IPS-NIHi11 (cell line): ENCODE measurements around the gene ACTL9.

Experiments used
- DNase-seq: peaks from one replicate; pipeline ENCODE4 v3.0.0; 2012; ENCODE audit warnings: mixed read lengths, low spot score

Gene ACTL9

DNA sequence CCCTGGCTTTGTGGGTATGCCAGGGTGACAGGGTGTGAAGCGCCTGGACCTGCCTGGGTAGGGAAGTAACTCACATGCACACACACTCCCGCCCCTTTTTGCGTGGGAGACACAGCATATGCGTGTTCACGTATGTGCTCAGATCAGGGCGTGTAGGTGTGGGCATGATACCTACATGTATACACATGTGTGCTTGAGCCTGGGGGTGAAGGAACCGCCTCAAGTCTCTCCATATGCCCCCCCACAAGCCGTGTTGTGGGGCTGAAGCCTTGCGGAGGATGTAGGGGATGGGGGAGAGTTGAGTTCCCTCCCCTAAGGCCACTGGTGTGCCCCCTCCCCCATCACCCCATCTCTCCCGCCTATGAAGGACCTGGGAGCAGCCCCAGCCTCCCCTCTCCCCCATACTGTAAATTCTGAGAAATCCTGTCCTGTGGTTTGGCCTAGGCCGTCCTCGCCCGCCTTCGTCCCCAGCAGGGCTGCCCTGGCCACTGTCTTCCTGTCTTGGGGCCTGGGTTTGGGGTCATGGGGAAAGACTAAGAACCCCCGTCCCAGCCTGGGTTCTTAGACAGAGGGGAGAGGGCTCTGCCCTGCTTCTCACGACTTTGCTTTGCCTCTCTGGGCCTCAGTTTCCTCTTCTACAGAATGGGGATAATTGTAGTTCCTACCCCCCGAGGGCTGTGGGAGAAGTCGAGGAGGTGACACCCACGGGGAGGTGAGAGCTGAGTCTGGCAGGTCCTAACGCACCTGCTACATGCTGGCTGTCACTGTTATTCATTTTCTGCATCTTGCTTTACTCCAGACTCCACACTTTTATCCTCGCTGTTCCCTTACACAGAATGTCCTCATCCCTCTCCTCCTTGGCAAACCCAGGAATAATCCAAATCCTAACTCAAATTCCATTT lies 14.3 kb downstream of the ACTL9 start:
- DNase-seq: no peak

- no peak for DNase-seq
Measured at GRCh38 chr19:8682931-8683330, 15.7 kb downstream of the ACTL9 start.

DNA sequence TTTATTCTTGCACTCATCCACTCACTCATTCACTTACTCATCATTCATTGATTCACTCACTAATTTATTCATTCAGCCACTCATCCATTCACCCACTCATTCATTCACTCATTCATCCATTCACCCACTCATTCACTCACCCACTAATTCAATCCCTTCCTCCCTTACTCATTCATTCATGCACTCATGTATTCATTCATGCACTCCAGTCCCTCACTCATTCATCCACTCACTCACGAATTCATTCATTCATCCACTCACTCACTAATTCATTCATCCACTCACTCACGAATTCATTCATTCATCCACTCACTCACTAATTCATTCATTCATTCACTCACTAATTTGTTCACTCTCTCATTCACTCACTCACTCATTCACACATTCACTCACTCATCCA lies 16.1 kb downstream of the ACTL9 start:
- no peak for DNase-seq

- no peak for DNase-seq
Measured at GRCh38 chr19:8681345-8682029, 17.1 kb downstream of the ACTL9 start.

- DNase-seq: no peak
Measured at GRCh38 chr19:8680676-8681344, 17.8 kb downstream of the ACTL9 start.

DNA sequence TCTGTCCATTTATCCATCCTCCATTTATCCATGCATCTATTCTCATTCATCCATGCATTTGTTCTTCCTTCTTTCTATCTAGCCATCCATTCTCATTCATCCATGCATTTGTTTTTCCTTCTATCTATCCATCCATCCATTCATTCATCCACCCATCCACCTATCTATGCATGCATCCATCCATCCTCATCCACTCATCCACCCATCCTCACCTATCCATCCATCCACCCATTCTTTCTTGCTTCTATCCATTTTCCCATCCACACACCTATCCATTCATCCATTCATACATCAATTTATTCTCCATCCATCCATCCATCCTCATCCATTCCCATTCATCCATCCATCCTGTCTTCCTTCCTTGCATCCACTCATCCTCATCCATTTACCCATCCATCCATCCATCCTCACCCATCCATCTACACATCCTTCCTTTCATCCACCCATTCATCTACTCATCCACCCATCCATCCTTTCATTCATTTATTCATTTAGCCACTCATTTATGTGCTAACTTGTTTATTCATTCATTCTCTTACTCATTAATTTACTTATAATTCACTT lies 20.3 kb downstream of the ACTL9 start:
- DNase-seq: no peak

DNA sequence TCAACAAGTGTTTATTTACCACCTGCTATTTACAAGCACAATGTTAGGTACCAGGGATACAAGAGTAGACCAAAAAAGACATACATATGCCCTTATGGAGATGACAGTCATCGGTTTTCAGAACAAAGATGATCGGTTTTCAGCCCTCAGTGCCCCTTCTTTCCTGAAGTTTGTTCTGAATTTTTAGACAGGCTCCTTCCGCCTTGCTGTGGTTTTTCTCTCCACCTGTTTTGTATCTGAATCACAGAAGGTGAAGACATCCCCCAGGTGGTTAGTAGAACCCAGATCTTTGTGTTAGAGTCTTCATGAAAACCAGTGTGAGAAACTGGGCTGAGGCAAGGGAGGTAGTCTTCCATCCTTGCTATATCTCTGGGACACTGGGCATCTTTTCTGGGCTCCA lies 23.5 kb downstream of the ACTL9 start:
- no peak for DNase-seq

DNA sequence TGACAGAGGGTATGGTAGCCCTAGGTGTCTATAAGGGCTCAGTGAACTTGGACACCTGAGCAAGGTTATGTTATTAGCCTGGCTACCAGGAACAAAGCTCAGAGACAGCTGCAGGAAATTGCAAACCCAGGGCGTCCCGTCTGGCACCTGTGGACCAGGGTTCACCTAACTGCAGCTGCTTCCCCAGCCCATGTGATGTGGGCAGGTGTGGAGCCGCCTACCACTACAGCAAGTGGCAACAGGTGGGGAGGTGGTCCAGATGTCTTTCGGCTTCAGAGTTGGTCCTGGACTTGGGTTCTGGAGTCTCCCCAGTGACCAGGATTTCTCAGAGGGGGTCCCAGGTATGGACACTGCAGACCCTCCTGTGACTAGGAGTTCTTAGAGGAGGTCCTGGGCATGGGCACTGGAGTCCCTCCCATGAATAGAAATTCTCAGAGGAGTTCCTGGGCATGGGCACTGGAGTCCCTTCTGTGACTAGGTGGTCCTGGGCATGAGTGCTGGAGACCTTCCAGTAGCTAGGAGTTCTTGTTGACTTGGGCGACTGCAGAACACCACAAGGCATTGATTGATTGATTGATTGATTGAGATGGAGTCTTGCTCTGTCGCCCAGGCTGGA lies 25.2 kb downstream of the ACTL9 start:
- DNase-seq: no peak

GRCh38 chr19:8666814-8667405 lies 31.7 kb downstream of the ACTL9 start:
- no peak for DNase-seq

DNA sequence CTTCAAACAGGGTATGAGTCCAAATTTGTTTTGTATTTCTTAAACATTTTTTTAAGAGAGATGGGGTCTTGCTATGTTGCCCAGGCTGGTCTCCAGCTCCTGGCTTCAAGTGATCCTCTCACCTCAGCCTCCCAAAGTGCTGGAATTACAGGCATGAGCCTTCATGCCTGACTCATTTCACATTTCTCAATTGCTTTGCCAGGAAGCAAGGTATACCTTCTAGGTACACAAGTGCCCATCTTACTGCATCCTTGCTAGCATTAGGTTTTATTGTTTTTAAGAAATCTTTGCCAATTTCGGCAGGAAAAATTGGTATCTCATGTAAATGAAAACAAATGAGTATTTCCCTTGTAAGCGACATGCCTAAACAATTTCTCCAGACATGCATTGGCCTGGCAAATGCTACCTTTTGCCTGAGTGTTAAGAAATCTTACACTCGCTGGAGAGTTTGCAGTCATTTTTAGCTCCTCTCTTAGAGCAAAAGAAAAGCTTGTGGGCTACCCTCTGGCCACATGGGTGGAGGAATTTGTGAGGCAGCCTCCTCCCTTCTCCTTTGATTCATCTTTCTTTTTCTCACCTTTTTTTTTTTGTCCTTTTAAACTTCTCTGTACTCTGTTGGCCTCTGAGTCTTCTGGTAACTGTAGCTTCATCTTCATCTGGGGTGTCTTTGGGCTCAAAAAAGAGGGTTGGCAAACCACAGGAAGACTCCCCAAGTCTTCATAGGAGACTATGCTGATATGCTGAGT lies 33.0 kb downstream of the ACTL9 start:
- no peak for DNase-seq

- no peak for DNase-seq
Measured at GRCh38 chr19:8664671-8665057, 33.9 kb downstream of the ACTL9 start.

DNA sequence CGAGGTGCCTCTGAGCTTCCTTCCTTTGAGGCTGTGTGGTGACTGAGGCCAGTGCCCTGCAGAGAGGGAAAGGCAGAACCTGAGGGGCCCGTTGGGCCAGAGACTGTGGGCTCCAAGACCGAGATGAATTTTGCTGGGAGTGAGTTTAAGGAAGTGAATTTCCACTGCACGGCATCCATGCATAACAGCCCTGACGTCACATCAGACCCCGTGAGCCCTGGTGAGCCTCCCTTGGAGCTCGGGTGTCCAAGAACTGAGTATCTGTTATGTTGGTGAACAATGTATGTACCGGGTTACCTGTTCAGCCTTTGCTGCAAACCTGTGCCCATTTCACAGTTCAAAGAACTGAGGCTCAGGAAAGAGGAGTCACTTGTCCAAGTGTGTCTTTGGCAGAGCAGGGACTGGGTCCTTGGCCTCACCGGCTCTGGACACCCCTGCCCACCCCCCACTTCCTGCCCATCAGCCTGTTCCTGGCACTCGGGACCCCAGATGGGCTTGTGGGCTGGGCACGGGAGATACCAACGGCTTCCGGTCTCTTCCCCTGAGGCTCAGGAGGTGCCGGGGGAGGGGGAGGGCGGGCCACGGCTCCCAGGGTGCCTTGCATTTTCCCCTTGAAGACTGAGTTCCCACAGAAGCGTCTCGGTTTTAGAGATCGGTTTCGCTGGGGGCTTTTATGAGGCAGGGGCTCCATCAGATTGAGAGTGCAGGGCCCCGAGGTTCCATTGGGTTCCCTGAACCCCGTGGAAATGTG lies 34.5 kb downstream of the ACTL9 start:
- peak; percentile 58 for DNase-seq

DNA sequence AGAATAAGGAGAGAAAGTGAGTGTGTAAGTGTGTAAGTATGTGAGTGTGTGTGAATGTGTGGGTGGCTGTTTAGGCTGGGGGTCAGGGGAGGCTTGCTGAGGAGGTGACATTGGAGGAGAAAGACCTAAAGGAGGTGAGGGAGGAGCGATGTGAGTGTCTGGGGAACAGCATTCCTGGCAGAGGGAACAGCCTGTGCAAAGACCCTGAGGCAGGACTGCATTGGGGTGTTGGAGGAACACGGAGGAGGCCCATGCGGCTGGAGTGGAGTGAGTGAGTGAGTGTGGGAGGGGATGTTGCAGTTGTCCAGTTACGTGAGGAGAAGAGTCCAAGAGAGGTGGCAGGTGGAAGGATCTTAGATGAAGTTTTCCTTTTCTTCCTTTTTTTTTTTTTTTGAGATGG lies 36.3 kb downstream of the ACTL9 start:
- no peak for DNase-seq

GRCh38 chr19:8659905-8660304 lies 38.7 kb downstream of the ACTL9 start:
- DNase-seq: no peak

GRCh38 chr19:8657869-8658268 lies 40.7 kb downstream of the ACTL9 start:
- no peak for DNase-seq

DNA sequence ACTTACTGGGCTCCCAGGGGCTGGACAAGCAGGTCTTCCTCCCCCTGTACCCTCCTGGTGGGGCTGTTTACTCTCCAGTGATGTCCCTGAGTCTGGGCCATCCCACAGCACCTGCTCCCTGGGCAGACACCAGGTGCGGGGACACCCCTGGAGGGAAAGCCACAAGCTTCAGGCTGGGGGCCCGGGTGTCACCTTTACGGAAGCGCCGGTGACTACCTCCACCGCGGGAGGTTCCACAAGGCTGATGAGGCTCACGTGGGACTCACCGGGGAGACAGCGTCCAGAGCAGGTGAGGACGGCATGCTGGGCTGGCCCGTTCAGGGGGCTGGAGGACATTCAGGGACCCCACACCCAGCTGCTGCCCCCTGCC lies 43.3 kb downstream of the ACTL9 start:
- no peak for DNase-seq

DNA sequence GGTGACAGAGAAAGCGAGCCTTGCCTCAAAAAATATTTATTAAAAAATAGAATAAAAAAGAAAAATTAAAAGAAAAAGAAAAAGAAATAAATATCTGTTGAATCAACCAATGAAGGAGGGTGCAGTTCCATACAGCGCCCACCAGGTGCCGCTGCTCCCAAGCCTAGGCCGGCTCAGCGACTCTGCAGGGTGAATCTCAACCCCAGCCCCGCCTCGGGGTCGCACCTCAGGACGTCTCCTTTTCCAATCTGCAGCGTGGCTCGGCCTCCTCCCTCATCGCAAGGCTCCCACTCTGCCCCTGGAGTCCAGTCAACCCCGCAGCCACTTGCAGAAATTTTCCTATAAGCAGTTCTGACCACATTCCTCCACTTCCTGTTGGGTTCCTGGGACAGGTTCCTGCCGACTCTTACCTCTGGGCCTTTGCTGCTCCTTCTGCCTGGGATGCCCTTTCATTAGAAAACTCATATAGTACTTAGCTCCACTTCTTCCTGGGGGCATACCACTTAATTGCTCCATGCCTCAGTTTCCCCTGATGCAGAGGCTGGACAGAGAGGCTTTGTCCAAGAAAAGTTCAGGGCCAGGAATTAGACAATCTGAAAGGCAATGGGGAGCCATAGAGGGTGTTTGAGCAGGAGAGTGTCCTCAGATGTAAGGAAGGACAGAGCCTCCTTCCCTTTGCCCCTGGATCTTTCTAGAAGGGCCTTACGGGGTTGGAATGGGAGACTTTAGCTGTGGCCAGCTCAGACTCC lies 43.8 kb downstream of the ACTL9 start:
- DNase-seq: peak; percentile 93

DNA sequence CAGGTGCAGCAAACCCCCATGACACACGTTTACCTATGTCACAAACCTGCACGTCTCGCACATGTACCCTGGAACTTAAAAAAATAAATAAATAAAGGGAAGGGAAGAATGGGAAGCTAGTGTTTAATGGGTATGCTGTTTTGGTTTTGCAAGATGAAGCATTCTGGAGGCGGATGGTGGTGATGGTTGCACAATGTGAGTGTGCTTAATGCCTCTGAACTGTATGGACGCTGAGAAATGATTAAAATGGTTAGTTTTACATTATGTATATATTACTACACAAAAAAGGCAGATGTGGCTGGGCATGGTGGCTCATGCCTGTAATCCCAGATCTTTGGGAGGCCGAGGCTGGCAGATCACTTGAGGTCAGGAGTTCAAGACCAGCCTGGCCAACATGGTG lies 50.4 kb downstream of the ACTL9 start:
- no peak for DNase-seq
